Lung (tissue), 12 donors: ENCODE results near the gene MAL. TPM values are rescaled to one million over a fixed set of nuclear protein-coding genes. Genes with fewer than 3 reads are reported as not detected.

ENCODE experiments used
- ATAC-seq: fragments of 200-7000 bp; cut with Tn5 transposase; one replicate; pipeline ENCODE4 v1.9.1; 2020; ENCODE audit warnings: moderate number of reproducible peaks; ENCODE audit not compliant: insufficient read depth, low FRiP score
- DNase-seq, 3 donors: peaks; one replicate each; pipeline ENCODE4 v3.0.0-alpha.2; 2013 to 2017
- H3K27ac ChIP-seq, 2 donors: one replicate each; pipeline ENCODE4 v1.5.1; 2013; ENCODE audit warnings: mild to moderate bottlenecking in 2 of 2, moderate library complexity in 2 of 2, control low read depth in 1 of 2, inconsistent platforms in 1 of 2, low read depth in 1 of 2, low read length in 1 of 2
- H3K27me3 ChIP-seq, 3 donors: one replicate each; pipeline ENCODE4 v1.5.1; 2013; ENCODE audit warnings: low read length in 2 of 3; ENCODE audit not compliant: control insufficient read depth in 3 of 3, insufficient read depth in 3 of 3
- H3K36me3 ChIP-seq, 4 donors: one replicate each; pipeline ENCODE4 v1.5.1; 2013; ENCODE audit warnings: low read length in 4 of 4, mild to moderate bottlenecking in 1 of 4, moderate library complexity in 1 of 4; ENCODE audit not compliant: control insufficient read depth in 4 of 4, insufficient read depth in 4 of 4
- H3K4me1 ChIP-seq, 5 donors: one replicate each; pipeline ENCODE4 v1.5.1; 2013; ENCODE audit warnings: low read length in 5 of 5, mild to moderate bottlenecking in 2 of 5, moderate library complexity in 1 of 5; ENCODE audit not compliant: control insufficient read depth in 5 of 5, insufficient read depth in 5 of 5
- H3K4me3 ChIP-seq: one replicate; pipeline ENCODE4 v1.5.1; 2013; ENCODE audit warnings: mild to moderate bottlenecking, control low read depth, moderate library complexity
- H3K9ac ChIP-seq, 2 donors: one replicate each; pipeline ENCODE4 v1.5.1; 2013; ENCODE audit warnings: low read length in 2 of 2, control low read depth in 1 of 2; ENCODE audit not compliant: insufficient read depth in 1 of 2
- H3K9me3 ChIP-seq, 4 donors: one replicate each; pipeline ENCODE4 v1.5.1; 2013; ENCODE audit warnings: low read length in 3 of 4, mild to moderate bottlenecking in 1 of 4, moderate library complexity in 1 of 4; ENCODE audit not compliant: control insufficient read depth in 4 of 4, insufficient read depth in 3 of 4
- CTCF ChIP-seq: IDR thresholded peaks from 2 replicates; pipeline ENCODE4 v1.5.1; 2012; ENCODE audit warnings: mild to moderate bottlenecking; ENCODE audit errors: control extremely low read depth, extremely low read depth
- WGBS, 2 donors: extraction: QIAGEN DNeasy Blood & Tissue Kit; methylation state at CpG; one replicate each; pipeline ENCODE4 v1.1.7; 2013; 5-methylcytosine and 5-hydroxymethylcytosine counted together
- polyA plus RNA-seq, 2 donors: library from polyadenylated mRNA; stranded (reverse); fragments of 200-250 nt; gene quantifications; one replicate each; pipeline ENCODE4 v1.2.1, GENCODE V29; 2013
- total RNA-seq, 2 donors: library from RNA; depleted of rRNA in 1 of 2; stranded (reverse); fragments of >200 nt in 1 of 2; gene quantifications; one replicate each; pipeline ENCODE4 v1.2.1, GENCODE V29; 2014 to 2021
- donor health status: control.
- donor health status: control.
- donor health status: Bipolar disorder and iron deficiency.
- donor health status: healthy.
- donor health status: DM: yes; HTN: yes; CAD: no.

MAL gene
- total and polyA plus RNA-seq, 4 donors, result 1.3 to 19.0 (median 10.5) TPM

GRCh38 chr2:95008306-95008705, 17.2 kb upstream of the MAL start:
- ATAC-seq (no peak), DNase-seq (no peak)
- Histone ChIP-seq H3K27ac (peak overlapping the region in 1 of 2 donors; percentile 35), H3K36me3 (no peaks in the 10 kb centered on the region), H3K4me3 (no peak overlapping the region), H3K4me1 (peaks cover 0 to 39% (median 36%) of the 10 kb centered on the region in 5 donors), H3K9me3 (peaks cover 0 to 2% (median 0%) of the 10 kb centered on the region in 4 donors), H3K27me3 (no peaks in the 10 kb centered on the region), H3K9ac (no peak overlapping the region)
- WGBS, 2 donors, result 74 to 88% methylated on average over 2 of the region's 2 CpGs
- no peak for TF ChIP-seq CTCF

DNA sequence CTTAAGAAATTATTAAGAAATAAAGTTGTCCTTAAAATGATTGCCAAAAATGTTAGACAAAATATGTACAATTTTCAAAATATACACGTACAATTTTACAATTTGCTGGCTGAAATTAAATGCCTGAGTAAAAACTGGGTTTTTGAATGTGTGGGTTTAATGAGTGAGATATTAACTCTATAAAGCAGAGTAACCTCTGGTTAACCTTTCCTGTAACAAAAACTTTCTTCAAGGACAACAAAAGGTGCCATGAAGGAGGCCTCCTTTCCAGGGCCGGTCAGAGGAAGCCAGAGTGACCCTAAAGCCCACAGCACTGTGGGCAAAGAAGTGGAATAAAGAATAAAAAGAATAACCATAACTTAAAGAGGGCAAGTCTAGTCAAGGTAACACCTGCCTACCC, 16.5 kb upstream of the MAL start:
- WGBS, 2 donors, result 70 to 72% methylated on average over 2 of the region's 2 CpGs
- peaks cover 0 to 40% (median 36%) of the 10 kb centered on the region in 5 donors for H3K4me1 ChIP-seq
- TF ChIP-seq CTCF, result no peak
- no peak overlapping the region for H3K4me3 ChIP-seq
- H3K27ac ChIP-seq, result no peak overlapping the region
- DNase-seq (no peak), ATAC-seq (no peak)
- H3K9me3 ChIP-seq, result peaks cover 0 to 2% (median 0%) of the 10 kb centered on the region in 4 donors
- no peak overlapping the region for H3K9ac ChIP-seq
- no peaks in the 10 kb centered on the region for H3K27me3 ChIP-seq
- no peaks in the 10 kb centered on the region for H3K36me3 ChIP-seq

DNA sequence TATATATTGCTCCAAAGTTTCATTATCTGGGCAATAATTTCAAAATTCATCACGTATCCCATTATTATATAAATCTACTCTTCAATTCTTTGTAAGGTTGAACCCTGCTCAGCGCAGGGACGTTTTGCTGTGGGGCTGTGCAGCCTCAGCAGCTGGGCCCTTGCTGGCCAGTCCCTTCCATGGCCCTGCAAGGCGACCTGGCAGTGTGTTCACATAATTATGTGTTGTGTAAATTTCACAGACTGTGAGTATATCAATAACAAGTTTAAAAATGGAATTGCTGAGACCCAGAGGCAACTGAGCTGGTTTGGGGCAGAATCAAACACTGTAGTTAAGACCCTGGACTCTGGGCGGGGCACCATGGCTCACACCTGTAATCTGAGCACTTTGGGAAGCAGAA, 16.1 kb upstream of the MAL start:
- Histone ChIP-seq H3K9me3 (no peaks in the 10 kb centered on the region), H3K4me1 (peaks cover 0 to 44% (median 36%) of the 10 kb centered on the region in 5 donors), H3K4me3 (no peak overlapping the region), H3K27ac (no peak overlapping the region), H3K27me3 (no peaks in the 10 kb centered on the region), H3K36me3 (no peaks in the 10 kb centered on the region), H3K9ac (no peak overlapping the region)
- ATAC-seq, result no peak
- TF ChIP-seq CTCF, result no peak
- peak; percentile 78 to 96 (median 93) for DNase-seq
- 74 to 86% methylated on average over 5 of the region's 5 CpGs for WGBS, 2 donors

- no peak overlapping the region for H3K4me3 ChIP-seq
- no peak overlapping the region for H3K27ac ChIP-seq
- peak; percentile 50 to 67 (median 65) for DNase-seq
- peaks cover 0 to 51% (median 36%) of the 10 kb centered on the region in 5 donors for H3K4me1 ChIP-seq
- H3K9ac ChIP-seq, result no peak overlapping the region
- no peaks in the 10 kb centered on the region for H3K36me3 ChIP-seq
- no peak for ATAC-seq
- TF ChIP-seq CTCF, result no peak
- WGBS, 2 donors, result 64 to 75% methylated on average over 10 of the region's 10 CpGs
- H3K9me3 ChIP-seq, result no peaks in the 10 kb centered on the region
- H3K27me3 ChIP-seq, result no peaks in the 10 kb centered on the region
These were observed 15.4 kb upstream of the MAL start for GRCh38 chr2:95010126-95010525.
